Activated B cell treated with CpG ODN at 0.5 μM for 24 hours (primary cell): ENCODE measurements around the gene CCDC170. TPM values are rescaled to one million over a fixed set of nuclear protein-coding genes. Genes with fewer than 3 reads are reported as not detected.

Experiments
- ATAC-seq: fragments of 200-7000 bp; cut with Tn5 transposase; one replicate; pipeline ENCODE4 v1.10.0; 2021; ENCODE audit warnings: low read depth, mild to moderate bottlenecking, moderate library complexity
- CTCF ChIA-PET: fragments of 350-600 bp; sonication (Branson Sonifier 250); formaldehyde crosslinking; loops from one replicate; lab custom pipeline; 2021; ENCODE audit warnings: antibody characterized with exemption; lab: Charles Lee
- POLR2A ChIA-PET: fragments of 350-600 bp; sonication (Branson Sonifier 250); formaldehyde crosslinking; loops from one replicate; lab custom pipeline; 2021; ENCODE audit warnings: antibody characterized with exemption; lab: Charles Lee
- DNase-seq: peaks from one replicate; pipeline ENCODE4 v3.0.0; 2022
- H3K27ac Mint-ChIP-seq: one replicate; pipeline ENCODE4 v1.8.0; 2020; ENCODE audit warnings: mixed read lengths
- H3K27me3 Mint-ChIP-seq: one replicate; pipeline ENCODE4 v1.8.0; 2021; ENCODE audit warnings: mixed read lengths
- H3K36me3 Mint-ChIP-seq: one replicate; pipeline ENCODE4 v1.8.0; 2021; ENCODE audit warnings: low read depth, mixed read lengths
- H3K4me1 Mint-ChIP-seq: one replicate; pipeline ENCODE4 v1.8.0; 2021; ENCODE audit warnings: mixed read lengths
- H3K4me3 Mint-ChIP-seq: one replicate; pipeline ENCODE4 v1.8.0; 2020; ENCODE audit warnings: mild to moderate bottlenecking, mixed read lengths
- H3K9me3 Mint-ChIP-seq: one replicate; pipeline ENCODE4 v1.8.0; 2020; ENCODE audit warnings: mixed read lengths
- intact Hi-C: fragments of 100-400 bp; cut with micrococcal nuclease; formaldehyde crosslinking; loops from one replicate; pipeline ENCODE4 v1.15.1; 2024
- total RNA-seq: library from RNA; stranded (reverse); gene quantifications from 2 replicates; pipeline ENCODE4 v1.2.3, GENCODE V29; 2022
- TF ChIP-seq, protein P1 (sequence below): fragments of 200-600 bp; IDR thresholded peaks from one replicate; pipeline ENCODE4 v1.8.0; 2022; ENCODE audit warnings: antibody characterized with exemption, mild to moderate bottlenecking

CCDC170 gene
- total RNA-seq, 1 donor from 2014 or later = not detected

- Mint-ChIP-seq H3K4me1 (no peaks in the 10 kb centered on the region), H3K27ac (no peak overlapping the region), H3K36me3 (no peaks in the 10 kb centered on the region), H3K27me3 (peaks cover 10% of the 10 kb centered on the region), H3K9me3 (peaks cover 7% of the 10 kb centered on the region), H3K4me3 (no peak overlapping the region)
- ATAC-seq (no peak), DNase-seq (no peak)
- CTCF ChIA-PET = no interaction called here
- intact Hi-C loops = no loop called here
- POLR2A ChIA-PET = no interaction called here
- TF ChIP-seq, protein P1, sequence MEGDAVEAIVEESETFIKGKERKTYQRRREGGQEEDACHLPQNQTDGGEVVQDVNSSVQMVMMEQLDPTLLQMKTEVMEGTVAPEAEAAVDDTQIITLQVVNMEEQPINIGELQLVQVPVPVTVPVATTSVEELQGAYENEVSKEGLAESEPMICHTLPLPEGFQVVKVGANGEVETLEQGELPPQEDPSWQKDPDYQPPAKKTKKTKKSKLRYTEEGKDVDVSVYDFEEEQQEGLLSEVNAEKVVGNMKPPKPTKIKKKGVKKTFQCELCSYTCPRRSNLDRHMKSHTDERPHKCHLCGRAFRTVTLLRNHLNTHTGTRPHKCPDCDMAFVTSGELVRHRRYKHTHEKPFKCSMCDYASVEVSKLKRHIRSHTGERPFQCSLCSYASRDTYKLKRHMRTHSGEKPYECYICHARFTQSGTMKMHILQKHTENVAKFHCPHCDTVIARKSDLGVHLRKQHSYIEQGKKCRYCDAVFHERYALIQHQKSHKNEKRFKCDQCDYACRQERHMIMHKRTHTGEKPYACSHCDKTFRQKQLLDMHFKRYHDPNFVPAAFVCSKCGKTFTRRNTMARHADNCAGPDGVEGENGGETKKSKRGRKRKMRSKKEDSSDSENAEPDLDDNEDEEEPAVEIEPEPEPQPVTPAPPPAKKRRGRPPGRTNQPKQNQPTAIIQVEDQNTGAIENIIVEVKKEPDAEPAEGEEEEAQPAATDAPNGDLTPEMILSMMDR = no peak
Measured at GRCh38 chr6:151590742-151591141, 96.9 kb downstream of the CCDC170 start.

DNA sequence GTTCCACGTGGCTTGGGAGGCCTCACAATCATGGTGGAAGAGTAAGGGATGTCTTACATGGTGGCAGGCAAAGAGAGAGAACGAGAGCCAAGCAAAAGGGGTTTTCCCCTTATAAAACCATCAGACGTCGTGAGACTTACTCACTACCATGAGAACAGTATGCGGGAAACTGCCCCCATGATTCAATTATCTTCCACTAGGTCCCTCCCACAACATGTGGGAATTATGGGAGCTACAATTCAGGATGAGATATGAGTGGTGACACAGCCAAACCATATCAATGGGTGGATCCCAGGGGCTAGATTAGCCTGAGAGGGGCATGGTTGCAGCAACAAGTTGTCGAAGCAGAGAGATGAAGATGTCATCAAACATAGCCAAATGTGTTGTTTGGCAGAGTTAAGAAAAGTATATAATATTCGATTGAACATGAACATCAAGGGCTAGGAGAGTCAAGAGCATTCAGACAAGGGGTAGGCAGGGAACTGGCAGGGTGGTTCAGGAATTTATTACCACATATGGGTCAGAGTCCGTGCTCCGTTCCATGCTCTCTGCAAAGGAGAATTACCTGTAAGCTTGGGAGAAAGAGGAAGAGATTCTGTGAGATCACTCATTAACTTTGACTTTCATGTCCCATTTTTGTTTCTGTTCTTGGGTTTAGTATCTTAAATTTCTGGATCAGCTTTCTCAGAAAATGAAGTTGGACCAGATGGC is 98.8 kb downstream of the CCDC170 start:
- no peak overlapping the region for H3K4me3 Mint-ChIP-seq
- no peak overlapping the region for H3K27ac Mint-ChIP-seq
- intact Hi-C loops = no loop called here
- H3K4me1 Mint-ChIP-seq = no peaks in the 10 kb centered on the region
- ChIA-PET POLR2A (no interaction called here), CTCF (no interaction called here)
- H3K9me3 Mint-ChIP-seq = peaks cover 7% of the 10 kb centered on the region
- no peak for DNase-seq
- no peaks in the 10 kb centered on the region for H3K36me3 Mint-ChIP-seq
- no peak for ATAC-seq
- TF ChIP-seq, protein P1 = no peak
- H3K27me3 Mint-ChIP-seq = peaks cover 4% of the 10 kb centered on the region

DNA sequence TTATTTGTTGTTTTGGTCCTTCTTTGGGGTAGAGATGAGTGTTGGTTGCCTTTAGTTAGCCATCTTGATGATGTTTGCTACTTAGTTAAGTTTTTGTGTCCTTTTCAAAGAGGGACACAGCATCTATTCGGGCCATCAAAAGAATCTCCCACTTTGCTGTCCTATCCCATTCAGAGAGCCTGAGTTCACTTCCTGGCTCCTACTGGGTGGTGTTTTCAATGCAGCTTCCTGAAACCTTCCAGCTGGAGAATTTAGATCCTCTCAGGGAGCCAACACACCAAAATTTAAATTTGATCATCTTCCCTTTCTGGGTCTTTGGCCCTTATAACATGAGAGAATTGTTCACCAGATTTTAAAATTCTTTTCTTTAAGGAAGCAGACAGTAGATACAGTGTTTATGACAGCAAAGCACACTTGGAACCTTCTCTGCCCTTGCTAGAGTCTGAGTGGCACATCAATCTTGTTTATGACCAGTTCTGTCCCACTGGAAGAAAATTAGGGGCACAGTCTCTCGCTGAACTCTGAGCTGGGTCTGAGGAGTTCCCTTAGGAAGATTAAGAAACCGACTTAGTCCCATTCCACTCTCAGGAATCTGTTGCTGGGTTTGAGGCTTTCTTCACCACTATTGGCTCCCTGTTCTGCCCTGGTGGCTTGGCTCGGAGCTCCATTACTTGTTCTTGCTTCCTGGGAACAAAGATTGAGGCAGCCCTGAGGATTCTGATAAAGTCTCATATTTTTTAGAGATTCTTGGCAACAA is 115.5 kb downstream of the CCDC170 start:
- DNase-seq = no peak
- no peak for ATAC-seq
- ChIA-PET CTCF (no interaction called here), POLR2A (no interaction called here)
- no peak overlapping the region for H3K27ac Mint-ChIP-seq
- H3K36me3 Mint-ChIP-seq = no peaks in the 10 kb centered on the region
- TF ChIP-seq, protein P1 = no peak
- no peaks in the 10 kb centered on the region for H3K4me1 Mint-ChIP-seq
- intact Hi-C loops = no loop called here
- H3K9me3 Mint-ChIP-seq = no peaks in the 10 kb centered on the region
- H3K4me3 Mint-ChIP-seq = no peak overlapping the region
- H3K27me3 Mint-ChIP-seq = peaks cover 20% of the 10 kb centered on the region

GRCh38 chr6:151610326-151610725 is 116.5 kb downstream of the CCDC170 start:
- H3K27me3 Mint-ChIP-seq = peaks cover 18% of the 10 kb centered on the region
- no peaks in the 10 kb centered on the region for H3K4me1 Mint-ChIP-seq
- H3K27ac Mint-ChIP-seq = no peak overlapping the region
- H3K9me3 Mint-ChIP-seq = no peaks in the 10 kb centered on the region
- H3K36me3 Mint-ChIP-seq = no peaks in the 10 kb centered on the region
- H3K4me3 Mint-ChIP-seq = no peak overlapping the region
- CTCF ChIA-PET = no interaction called here
- ATAC-seq = no peak
- POLR2A ChIA-PET = no interaction called here
- TF ChIP-seq, protein P1 = no peak
- intact Hi-C loops = no loop called here
- DNase-seq = no peak

GRCh38 chr6:151614630-151615029 is 120.8 kb downstream of the CCDC170 start:
- H3K36me3 Mint-ChIP-seq = no peaks in the 10 kb centered on the region
- DNase-seq (no peak), ATAC-seq (no peak)
- intact Hi-C loops = no loop called here
- H3K9me3 Mint-ChIP-seq = no peaks in the 10 kb centered on the region
- H3K27me3 Mint-ChIP-seq = peaks cover 6% of the 10 kb centered on the region
- TF ChIP-seq, protein P1 = no peak
- CTCF ChIA-PET = no interaction called here
- H3K4me1 Mint-ChIP-seq = no peaks in the 10 kb centered on the region
- POLR2A ChIA-PET = no interaction called here
- H3K27ac Mint-ChIP-seq = no peak overlapping the region
- H3K4me3 Mint-ChIP-seq = no peak overlapping the region
